Neural crest cell (in vitro differentiated cells): ENCODE measurements around the gene DLG5. TPM values are rescaled to one million over a fixed set of nuclear protein-coding genes. Genes with fewer than 3 reads are reported as not detected.

ENCODE experiments used
- DNase-seq: peaks from one replicate; pipeline ENCODE4 v3.0.0; 2021; ENCODE audit warnings: low read depth, mixed read lengths, low spot score
- H3K27ac Mint-ChIP-seq: one replicate; pipeline ENCODE4 v1.8.0; 2021; ENCODE audit warnings: mild to moderate bottlenecking, mixed read lengths; ENCODE audit not compliant: unreplicated experiment
- H3K27me3 Mint-ChIP-seq: 2 replicates; pipeline ENCODE4 v1.8.0; 2021; ENCODE audit warnings: low read depth, mild to moderate bottlenecking, mixed read lengths
- H3K36me3 Mint-ChIP-seq: 2 replicates; pipeline ENCODE4 v1.8.0; 2021; ENCODE audit warnings: low read depth, mild to moderate bottlenecking, mixed read lengths
- H3K4me1 Mint-ChIP-seq: 2 replicates; pipeline ENCODE4 v1.8.0; 2021; ENCODE audit warnings: mixed read lengths
- H3K4me3 Mint-ChIP-seq: one replicate; pipeline ENCODE4 v1.8.0; 2021; ENCODE audit warnings: mild to moderate bottlenecking, mixed read lengths
- H3K9me3 Mint-ChIP-seq: 2 replicates; pipeline ENCODE4 v1.8.0; 2021; ENCODE audit warnings: mixed read lengths
- CTCF ChIP-seq: fragments of 200-600 bp; sonication (generic); conservative IDR thresholded peaks from 2 replicates; pipeline ENCODE4 v1.5.0; 2021; ENCODE audit warnings: antibody characterized with exemption, mild to moderate bottlenecking
- total RNA-seq: library from RNA; stranded (reverse); gene quantifications from 2 replicates; pipeline ENCODE4 v1.2.1, GENCODE V29; 2021

DLG5 gene
- total RNA-seq, 1 donor from 2014 or later, result 87.3 TPM

GRCh38 chr10:77840636-77841035 lies 85.9 kb downstream of the DLG5 start:
- Mint-ChIP-seq H3K9me3 (no peaks in the 10 kb centered on the region), H3K27me3 (no peaks in the 10 kb centered on the region), H3K4me1 (peaks cover 36% of the 10 kb centered on the region), H3K36me3 (peaks cover 13% of the 10 kb centered on the region), H3K4me3 (no peak overlapping the region), H3K27ac (no peak overlapping the region)
- TF ChIP-seq CTCF, result no peak
- DNase-seq, result no peak

GRCh38 chr10:77837925-77838595 lies 88.5 kb downstream of the DLG5 start:
- Mint-ChIP-seq H3K27ac (peak overlapping the region; percentile 75), H3K9me3 (no peaks in the 10 kb centered on the region), H3K4me3 (no peak overlapping the region), H3K36me3 (peaks cover 13% of the 10 kb centered on the region), H3K4me1 (peaks cover 21% of the 10 kb centered on the region), H3K27me3 (no peaks in the 10 kb centered on the region)
- no peak for DNase-seq
- peak; percentile 0 for TF ChIP-seq CTCF

GRCh38 chr10:77837248-77837924 lies 89.2 kb downstream of the DLG5 start:
- Mint-ChIP-seq H3K27me3 (no peaks in the 10 kb centered on the region), H3K4me1 (peaks cover 21% of the 10 kb centered on the region), H3K36me3 (peaks cover 8% of the 10 kb centered on the region), H3K27ac (peak overlapping the region; percentile 75), H3K9me3 (no peaks in the 10 kb centered on the region), H3K4me3 (no peak overlapping the region)
- peak; percentile 22 for TF ChIP-seq CTCF
- peak; percentile 35 for DNase-seq

GRCh38 chr10:77836299-77836820 lies 90.2 kb downstream of the DLG5 start:
- TF ChIP-seq CTCF, result no peak
- Mint-ChIP-seq H3K36me3 (peaks cover 4% of the 10 kb centered on the region), H3K27ac (peak overlapping the region; percentile 47), H3K9me3 (no peaks in the 10 kb centered on the region), H3K4me3 (peak overlapping the region; percentile 27), H3K4me1 (peaks cover 21% of the 10 kb centered on the region), H3K27me3 (no peaks in the 10 kb centered on the region)
- peak; percentile 23 for DNase-seq

GRCh38 chr10:77835669-77836086 lies 90.9 kb downstream of the DLG5 start:
- H3K4me3 Mint-ChIP-seq, result no peak overlapping the region
- H3K9me3 Mint-ChIP-seq, result no peaks in the 10 kb centered on the region
- peaks cover 21% of the 10 kb centered on the region for H3K4me1 Mint-ChIP-seq
- DNase-seq, result no peak
- H3K27me3 Mint-ChIP-seq, result no peaks in the 10 kb centered on the region
- TF ChIP-seq CTCF, result no peak
- H3K27ac Mint-ChIP-seq, result no peak overlapping the region
- H3K36me3 Mint-ChIP-seq, result peaks cover 4% of the 10 kb centered on the region
